ENCODE data around the gene PDCD1LG2. TPM values are rescaled to one million over a fixed set of nuclear protein-coding genes. Genes with fewer than 3 reads are reported as not detected.
"Not testable (repeated sequence)": the region's sequence is repeated elsewhere in the genome, so short reads cannot be mapped to it uniquely, and the experiment has no call there.

PDCD1LG2 gene
- total RNA-seq, 1 experiment from 2014 or later: not detected

DNA sequence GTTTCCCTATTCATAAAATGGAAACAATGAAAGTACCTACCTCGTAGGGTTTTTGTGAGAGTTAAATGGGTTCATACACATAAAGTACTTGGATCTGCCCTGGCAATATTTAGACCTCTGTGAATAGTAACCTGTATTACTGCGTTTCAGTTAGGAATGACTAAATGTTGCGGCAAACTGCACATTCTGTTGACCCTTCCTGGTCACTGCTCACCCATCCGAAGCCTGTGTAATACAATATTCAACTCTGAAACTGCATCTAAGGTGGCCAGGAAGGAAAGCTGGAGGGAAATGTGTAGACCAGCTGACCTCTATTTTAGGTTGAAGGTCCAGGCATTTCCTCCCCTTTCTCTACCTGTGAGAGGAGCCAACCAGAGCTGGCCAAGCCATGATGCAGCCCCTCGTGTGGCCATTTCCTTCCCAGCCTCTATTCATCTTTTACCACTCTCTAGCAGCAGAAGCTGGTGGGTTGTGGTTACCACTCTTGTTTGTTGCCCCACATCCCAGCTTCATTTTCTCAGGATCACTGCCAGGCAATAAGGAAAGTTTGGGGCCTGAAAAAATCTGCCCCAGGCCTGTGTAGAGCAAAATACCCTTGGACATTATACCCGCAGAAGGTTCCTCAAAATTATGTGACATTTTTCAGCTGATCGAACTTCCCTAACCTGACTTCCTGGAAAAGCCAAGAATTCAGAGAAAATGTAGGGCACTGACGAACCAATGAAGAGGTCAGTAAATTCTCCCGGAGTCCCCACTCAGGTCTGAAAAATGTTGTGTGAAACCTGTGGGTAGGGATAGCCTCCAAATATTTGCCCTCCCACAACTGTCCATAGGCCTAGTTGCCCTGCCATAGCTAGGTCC is 20.5 kb upstream of the PDCD1LG2 start:
- in situ Hi-C loops (cut with HindIII; ENCODE audit: low pct_unique_long_range_greater_than_20kb, low sequenced_read_pairs): no loop called here
- no peak for DNase-seq (ENCODE audit: low read depth)

DNA sequence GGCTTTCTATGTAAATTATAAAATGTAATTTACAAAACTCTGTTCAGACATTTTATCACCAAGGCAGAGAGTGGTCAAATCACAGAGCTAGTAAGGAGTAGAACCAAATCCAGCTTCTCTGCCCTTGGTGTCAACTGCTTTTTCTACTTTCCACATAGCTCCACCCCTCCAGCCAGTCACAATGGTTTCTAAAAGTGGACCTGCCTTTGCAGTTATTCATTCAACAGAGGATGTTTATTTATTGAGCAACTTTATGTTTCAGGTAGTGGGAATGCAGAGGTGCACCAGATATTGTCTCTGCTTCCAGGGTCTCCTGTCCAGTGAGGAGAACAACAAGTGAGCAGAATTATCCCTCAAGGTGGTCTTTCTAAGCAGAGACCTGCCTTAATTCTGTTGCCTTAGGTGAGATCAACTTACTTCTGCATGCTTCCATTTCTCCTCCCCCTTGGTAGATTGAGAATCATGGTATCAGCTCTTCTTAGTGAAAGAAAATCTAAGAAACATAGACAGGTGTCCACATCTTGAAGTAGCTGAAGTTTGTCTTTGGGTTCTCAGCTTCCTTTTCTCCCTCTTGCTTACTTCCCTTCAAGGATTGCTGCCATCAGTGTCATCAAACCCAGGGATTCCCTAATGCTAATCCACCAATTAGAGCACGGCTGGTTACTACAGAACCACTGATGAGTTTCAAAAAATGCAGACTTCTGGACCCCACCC is 17.2 kb upstream of the PDCD1LG2 start:
- in situ Hi-C loops (cut with HindIII; ENCODE audit: low pct_unique_long_range_greater_than_20kb, low sequenced_read_pairs): no loop called here
- DNase-seq (ENCODE audit: low read depth): peak; percentile 4

DNA sequence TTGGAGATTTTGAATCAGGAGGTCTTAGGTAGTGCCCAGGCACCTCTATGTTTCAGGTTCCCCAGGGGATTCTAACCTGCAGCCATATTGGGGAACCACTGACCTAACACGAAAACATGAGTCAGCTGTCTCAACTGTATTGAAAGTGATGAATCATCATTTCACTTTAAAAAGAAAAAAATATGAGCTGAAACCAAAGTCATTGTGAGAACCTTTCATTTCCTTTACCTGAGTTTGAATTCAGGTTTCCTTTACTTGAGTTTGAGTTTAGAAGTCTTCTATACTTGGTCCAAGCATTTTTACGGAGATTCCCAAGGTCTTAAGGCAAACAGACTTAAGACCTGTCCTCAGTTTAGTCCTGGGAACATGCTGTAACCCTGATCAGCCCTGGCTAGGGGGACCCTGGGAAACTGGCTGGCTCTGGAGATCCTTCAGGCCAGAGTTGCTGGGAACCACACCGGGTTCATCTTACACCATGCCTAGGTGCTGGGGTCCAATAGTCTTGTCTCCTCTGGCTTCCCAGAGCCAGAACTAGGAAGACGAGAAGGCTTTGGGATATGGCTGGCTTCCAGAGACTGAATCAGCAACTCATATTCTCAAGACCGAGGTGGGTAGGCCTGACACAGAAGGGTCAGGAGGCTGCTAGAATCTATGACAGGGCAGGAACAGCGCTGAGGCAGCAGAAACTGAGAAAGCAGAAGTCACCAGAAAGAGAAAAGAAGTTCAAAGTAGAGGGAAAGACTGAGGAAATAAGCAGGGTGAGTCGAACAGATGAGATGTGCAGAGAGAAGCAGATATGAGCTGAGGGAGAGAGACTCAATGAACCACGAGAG is 16.4 kb upstream of the PDCD1LG2 start:
- in situ Hi-C loops (cut with HindIII; ENCODE audit: low pct_unique_long_range_greater_than_20kb, low sequenced_read_pairs): no loop called here

DNA sequence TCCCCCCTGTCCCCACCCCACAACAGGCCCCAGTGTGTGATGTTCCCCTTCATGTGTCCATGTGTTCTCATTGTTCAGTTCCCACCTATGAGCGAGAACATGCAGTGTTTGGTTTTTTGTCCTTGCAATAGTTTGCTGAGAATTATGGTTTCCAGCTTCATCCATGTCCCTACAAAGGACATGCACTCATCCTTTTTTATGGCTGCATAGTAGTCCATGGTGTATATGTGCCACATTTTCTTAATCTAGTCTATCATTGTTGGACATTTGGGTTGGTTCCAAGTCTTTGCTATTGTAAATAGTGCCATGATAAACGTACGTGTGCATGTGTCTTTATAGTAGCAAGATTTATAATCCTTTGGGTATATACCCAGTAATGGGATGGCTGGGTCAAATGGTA is 15.6 kb upstream of the PDCD1LG2 start:
- in situ Hi-C loops (cut with HindIII; ENCODE audit: low pct_unique_long_range_greater_than_20kb, low sequenced_read_pairs); DNase-seq (ENCODE audit: low read depth): not testable (repeated sequence)

More for the DNA sequence above, 16.4 kb upstream of the PDCD1LG2 start:
- DNase-seq (ENCODE audit: low read depth): peak; percentile 3

DNA sequence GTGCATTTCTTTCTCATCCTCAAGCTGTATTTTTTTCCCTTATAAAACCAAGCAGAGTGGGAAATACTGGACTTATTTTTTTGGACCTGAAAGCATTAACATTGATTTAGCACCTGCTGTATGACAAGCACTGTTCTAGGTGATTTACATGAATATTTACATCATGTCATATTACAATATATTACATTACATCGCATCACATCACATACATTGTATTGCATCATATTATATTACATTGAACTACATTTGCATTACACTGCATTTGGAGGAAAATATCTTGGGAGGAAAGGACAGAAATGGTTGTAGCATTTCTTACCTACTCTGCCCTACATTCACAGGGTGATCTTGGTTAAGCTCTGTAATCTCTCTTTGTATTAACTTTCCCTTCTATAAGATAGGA is 11.2 kb upstream of the PDCD1LG2 start:
- in situ Hi-C loops (cut with HindIII; ENCODE audit: low pct_unique_long_range_greater_than_20kb, low sequenced_read_pairs): no loop called here
- no peak for DNase-seq (ENCODE audit: low read depth)

DNA sequence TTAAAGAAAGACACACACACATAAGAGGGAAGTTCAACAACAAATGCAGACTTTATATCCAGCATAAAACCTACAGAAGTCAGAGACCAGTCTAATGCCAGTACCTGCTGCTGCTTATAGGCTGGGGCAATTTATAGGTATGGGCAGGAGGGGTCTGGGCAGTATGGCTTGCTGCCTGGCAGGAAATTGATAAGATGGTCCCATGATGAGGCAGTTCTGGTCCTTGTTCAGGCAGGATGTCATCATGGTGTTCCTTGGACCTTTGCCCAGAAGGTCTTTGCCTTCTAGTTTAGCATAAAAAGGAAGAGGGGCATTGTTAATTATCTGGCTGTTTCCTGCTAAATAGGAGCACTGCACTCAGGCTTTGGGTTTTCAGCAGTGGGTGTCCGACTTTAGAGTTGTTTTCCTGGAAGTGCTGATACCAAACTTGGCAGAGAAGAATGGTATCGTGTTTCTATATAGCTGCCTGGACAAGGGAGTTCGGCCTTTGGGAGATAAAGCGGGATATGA is 10.4 kb upstream of the PDCD1LG2 start:
- in situ Hi-C loops (cut with HindIII; ENCODE audit: low pct_unique_long_range_greater_than_20kb, low sequenced_read_pairs): no loop called here

DNA sequence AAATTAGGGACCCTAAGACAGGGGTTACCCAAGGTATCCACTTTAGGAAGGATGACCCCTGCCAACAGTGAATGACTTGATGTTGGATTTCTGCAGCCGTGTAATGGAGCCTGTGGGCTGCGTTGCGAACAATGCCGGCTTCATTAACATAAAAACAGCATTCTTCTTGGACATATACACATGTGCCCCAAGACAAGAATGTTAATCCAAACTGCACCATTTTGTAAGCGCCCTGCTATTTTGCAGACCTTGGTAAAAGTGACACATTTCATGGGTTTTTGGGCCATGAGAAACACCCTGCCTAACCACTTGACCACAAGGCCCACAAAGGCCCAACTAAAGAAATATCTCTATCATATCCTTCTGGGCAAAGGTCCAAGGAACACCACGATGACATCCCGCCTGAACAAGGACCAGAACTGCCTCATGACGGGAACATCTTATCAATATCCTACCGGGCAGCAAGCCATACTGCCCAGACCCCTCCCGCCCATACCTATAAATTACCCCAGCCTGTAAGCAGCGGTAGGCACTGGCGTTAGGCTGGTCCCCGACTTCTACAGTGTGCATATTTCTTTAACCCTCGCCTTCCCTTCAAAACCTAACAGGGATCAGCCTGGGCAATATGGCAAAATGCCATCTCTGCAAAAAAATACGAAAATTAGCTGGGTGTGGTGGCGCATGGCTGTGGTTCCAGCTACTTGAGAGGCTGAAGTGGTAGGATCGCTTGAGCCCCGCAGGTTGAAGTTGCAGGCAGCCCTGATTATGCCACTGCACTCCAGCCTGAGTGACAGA is 9.7 kb upstream of the PDCD1LG2 start:
- DNase-seq (ENCODE audit: low read depth): no peak
- in situ Hi-C loops (cut with HindIII; ENCODE audit: low pct_unique_long_range_greater_than_20kb, low sequenced_read_pairs): no loop called here

More for the DNA sequence above, 10.4 kb upstream of the PDCD1LG2 start:
- DNase-seq (ENCODE audit: low read depth): no peak

DNA sequence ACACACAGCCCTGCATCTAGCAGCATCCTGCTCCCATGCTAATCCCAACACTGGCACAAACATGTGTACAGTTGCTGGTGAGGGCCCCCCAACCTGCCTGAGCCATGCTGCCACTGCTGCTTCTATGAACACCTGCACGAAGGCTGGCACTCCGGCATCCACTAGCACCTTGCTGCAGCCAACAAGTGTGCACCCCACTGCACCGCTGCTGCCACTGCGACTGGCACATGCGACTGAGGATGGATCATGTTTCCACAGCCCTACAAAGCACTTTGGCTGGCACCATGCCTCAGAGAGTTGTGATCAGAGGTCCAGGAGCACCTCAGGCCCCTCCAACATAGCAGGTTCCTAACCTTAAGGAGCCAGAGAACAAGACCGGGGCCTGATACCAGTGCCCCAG is 7.8 kb upstream of the PDCD1LG2 start:
- in situ Hi-C loops (cut with HindIII; ENCODE audit: low pct_unique_long_range_greater_than_20kb, low sequenced_read_pairs): no loop called here
- DNase-seq (ENCODE audit: low read depth): no peak

DNA sequence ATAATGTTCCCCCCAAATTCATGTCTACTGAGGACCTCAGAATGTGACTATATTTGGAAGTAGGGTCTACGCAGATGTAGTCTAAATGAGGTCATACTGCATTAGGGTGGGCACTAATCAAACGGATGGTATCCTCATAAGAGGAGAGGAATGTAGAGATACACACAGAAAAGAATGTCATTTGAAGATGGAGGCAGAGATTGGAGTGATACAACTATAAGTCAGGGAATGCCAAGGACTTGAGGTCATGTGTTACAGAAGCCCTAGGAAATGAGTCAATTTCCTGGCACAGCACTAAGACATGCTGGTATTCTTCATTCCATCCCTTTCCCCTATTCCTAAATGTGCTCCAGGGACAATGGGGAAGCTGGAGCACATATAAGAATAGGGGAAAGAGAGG is 758 bp upstream of the PDCD1LG2 start:
- in situ Hi-C loops (cut with HindIII; ENCODE audit: low pct_unique_long_range_greater_than_20kb, low sequenced_read_pairs): no loop called here
- no peak for DNase-seq (ENCODE audit: low read depth)

DNA sequence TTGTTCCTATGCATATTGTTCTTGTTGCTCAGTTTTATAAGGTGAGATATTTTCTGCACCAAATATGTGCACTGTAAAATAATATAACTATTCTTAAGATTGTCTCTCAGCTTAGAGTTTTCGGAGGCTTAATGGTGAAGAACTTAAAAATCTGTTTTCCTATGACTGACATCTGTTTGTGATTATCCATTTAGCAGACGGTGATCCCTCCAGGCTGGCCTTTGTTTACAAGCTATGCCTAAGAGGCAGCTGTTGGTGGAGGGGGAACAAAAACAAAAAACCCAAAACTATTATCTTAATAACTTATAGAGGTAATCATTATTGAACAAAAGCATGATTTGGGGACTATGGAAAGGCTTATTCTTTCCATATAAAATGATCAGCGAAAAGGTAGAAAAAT is 658 bp downstream of the PDCD1LG2 start:
- in situ Hi-C loops (cut with HindIII; ENCODE audit: low pct_unique_long_range_greater_than_20kb, low sequenced_read_pairs): no loop called here
- no peak for DNase-seq (ENCODE audit: low read depth)

DNA sequence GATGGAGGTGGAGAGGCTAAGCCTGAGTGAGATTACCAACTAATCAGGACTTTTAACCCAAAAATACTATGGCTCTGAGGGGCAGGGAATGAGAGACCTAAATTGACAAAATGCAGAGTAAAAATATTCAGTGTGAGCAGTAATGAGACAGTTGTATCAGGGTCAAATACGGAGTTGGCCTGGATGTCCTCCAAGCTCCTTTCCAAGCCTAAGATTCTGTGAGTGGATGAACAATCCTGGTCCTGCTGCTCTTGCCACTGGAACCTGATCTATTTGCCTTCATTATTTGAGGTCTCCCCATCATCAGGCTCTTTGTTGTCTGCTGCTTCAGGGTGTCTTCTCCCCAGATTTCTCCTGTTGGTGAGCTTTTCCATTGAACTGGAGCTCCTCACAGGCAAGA is 1.1 kb downstream of the PDCD1LG2 start:
- no peak for DNase-seq (ENCODE audit: low read depth)
- in situ Hi-C loops (cut with HindIII; ENCODE audit: low pct_unique_long_range_greater_than_20kb, low sequenced_read_pairs): no loop called here

DNA sequence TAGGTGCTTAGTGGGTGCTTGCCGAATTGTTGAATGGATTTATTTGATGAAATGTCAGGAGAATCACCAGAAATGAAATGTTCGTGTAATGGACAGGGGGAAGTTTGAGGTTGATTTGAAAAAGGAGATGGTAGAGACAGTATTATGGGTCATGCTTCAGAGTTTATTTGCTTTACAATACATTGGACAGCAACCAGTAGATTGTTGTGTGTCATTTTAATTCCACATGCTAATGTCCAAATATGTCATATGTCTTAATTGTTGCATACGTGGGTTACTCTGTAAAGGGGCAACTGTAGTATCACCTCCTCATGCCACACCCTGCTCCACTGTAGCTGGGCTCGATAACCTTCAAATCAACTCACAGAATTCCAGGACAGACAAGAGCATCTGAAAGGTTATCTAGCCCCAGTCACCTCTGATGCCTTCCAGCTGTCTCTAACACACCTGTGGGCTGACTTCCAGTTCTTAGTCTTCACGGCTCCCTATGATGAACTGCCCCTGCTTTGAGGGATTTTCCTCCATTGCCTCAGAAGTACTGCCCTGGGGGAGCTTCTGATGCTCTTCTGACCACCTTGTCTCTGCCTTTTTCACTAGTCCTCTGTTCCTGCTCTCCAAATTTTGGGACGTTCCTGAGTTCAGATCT is 1.7 kb downstream of the PDCD1LG2 start:
- in situ Hi-C loops (cut with HindIII; ENCODE audit: low pct_unique_long_range_greater_than_20kb, low sequenced_read_pairs): no loop called here
- DNase-seq (ENCODE audit: low read depth): no peak

DNA sequence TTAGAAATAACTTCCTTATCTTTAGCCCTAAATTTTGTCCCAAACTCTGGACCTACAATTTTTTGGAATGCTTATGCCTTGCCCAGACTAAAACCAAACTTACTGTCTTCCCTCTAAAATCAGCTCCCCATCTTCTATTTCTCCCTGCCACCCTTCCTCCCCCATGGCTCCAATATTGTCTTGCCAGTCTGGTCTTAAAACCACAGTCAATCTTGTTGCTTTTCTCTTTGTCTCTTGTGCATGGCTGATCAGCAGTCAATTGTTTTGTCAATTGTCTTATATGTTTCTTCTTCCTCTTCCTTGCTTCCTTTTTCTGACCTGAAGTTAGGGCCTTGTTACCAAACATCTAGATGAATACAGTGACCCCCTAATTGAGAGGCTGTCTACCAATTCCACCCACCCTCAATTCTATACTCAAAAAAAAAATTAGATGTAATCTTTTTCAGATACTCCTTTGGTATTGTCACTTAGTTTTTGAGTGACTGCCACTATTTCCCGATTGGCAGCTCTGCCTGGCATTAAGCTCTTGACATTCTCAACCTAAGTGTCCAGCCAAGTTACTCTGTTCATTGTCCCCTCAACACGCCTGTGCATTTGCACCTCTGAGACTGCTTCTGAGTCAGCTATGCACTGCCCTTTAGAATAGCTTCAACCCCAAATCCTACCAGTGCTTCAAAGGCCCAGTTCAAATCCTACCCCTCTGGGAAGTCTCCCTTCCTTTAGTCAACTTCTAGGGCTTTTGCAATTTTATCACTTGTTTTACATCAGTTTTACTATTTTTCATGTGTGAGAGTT is 2.5 kb downstream of the PDCD1LG2 start:
- in situ Hi-C loops (cut with HindIII; ENCODE audit: low pct_unique_long_range_greater_than_20kb, low sequenced_read_pairs): no loop called here
- no peak for DNase-seq (ENCODE audit: low read depth)

DNA sequence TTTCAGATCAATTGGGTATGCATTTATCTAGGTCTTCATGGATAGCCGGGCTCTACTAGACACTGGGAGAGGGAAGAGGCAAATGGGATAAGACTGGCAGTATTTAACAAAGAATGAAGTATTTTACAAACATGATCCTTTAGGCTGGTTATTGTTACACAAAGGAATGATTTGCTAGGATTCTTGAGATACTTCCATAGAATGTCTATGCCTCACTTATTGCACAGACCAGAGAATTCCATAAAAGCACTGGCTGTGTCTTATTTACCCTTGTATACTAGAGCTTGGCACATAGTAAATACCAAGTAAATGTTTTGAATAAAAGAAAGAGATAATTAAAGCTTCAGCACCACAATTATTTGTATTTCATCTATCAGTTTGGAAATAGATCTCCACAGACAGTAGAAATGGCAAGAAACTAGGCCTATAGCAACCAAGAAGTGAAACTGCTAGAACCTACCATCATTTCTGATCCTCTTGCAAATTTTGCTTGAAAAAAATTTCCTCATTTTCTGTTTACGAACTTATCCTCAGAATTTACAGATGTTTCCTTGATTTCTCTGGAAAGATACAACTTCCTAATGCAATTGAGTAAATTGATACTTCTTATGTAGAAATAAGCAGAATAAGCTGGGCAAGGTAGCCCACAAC is 3.8 kb downstream of the PDCD1LG2 start:
- in situ Hi-C loops (cut with HindIII; ENCODE audit: low pct_unique_long_range_greater_than_20kb, low sequenced_read_pairs): no loop called here
- DNase-seq (ENCODE audit: low read depth): no peak

DNA sequence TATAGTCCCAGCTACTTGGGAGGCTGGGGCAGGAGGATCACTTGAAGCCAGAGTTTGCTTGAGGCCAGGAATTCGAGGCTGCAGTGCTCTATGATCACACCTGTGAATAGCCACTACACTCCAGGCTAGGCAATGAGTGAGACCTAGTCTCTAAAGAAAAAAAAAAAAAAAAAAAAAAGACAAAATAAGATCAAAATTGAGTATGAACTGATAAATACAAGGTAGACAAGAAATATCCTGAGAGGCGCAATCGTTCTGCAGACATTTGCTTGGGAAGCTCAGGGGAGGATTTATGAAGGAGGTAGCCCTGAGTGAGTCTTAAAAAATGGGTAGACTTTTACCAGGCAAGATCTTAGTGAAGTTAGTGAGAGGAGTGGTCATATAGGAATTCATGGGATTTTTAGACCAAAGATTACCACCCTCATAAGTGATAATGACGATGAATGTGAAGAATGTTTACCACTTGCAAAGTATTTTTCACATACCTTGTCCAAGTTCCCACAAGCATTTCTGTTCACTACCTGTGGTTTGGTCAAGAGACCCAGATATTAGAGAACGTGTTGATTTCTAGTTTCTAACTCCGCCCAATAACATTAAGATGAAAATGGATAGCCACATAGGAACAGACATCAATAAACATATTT is 4.4 kb downstream of the PDCD1LG2 start:
- no peak for DNase-seq (ENCODE audit: low read depth)
- in situ Hi-C loops (cut with HindIII; ENCODE audit: low pct_unique_long_range_greater_than_20kb, low sequenced_read_pairs): no loop called here

DNA sequence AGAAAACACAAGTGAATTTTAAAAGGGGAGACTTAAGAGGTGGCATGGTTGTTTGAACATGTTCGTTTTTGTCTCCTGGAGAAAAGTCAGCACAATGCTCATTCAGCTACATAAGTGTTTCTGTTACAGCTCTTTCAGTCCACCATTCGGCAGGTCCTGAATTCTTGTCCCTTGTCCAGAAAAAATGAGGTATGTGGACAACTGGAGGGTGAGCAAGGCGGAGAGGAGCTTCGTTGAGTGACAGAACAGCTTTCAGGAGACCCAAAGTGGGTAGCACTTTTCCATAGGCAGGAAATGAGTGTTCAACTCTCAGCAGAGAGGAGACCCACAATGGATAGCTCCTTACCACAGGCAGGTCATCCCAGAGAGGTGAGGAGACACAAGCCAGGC is 4.9 kb downstream of the PDCD1LG2 start:
- in situ Hi-C loops (cut with HindIII; ENCODE audit: low pct_unique_long_range_greater_than_20kb, low sequenced_read_pairs): no loop called here
- DNase-seq (ENCODE audit: low read depth): no peak
